ENCODE measurements around the gene DCAF10.

Gene DCAF10

DNA sequence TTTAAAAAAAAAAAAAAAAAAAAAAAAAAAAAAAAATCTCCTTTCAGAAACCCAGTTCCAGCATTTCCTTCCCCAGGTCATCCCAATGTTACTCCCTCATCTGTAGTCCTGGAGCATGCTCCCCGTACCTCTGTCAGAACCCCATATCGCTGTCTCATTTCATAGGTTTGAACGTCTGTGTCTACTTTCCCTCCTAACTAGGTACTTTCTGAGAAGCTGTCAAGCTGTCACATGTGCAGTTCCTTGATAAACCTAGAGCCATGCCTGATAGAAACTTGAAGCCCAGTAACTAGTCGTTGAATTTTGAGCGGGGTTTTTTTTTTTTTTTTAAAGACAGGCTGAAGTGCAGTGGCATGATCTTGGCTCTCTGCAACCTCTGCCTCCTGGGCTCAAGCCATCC lies 31.3 kb upstream of the DCAF10 start:
- no peak for DNase-seq (ENCODE audit: low read depth)
- Histone ChIP-seq H3K36me3 (ENCODE audit: control insufficient read depth, insufficient read depth, low read length, severe bottlenecking) (peaks cover 20% of the 10 kb centered on the region), H3K4me3 (ENCODE audit: low read length) (no peak overlapping the region)

DNA sequence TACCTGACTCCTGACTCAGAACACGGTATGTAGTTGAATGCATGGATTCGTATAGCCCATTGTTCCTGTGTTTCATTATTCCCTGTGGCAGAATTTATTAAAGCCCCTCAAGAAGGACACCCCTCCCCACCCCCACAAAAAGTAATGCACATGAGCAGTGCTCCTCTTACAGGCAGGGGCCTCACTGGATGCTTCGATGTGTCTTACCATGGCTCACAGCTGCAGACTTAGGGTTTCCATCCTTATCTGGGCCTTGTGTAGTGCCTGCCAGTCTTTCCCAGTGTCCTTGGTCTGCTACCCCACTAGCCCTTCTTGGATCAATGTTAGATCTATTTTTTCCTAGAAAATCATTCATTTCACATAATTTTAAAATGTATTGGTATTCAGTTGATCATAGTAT lies 30.6 kb upstream of the DCAF10 start:
- Histone ChIP-seq H3K36me3 (ENCODE audit: control insufficient read depth, insufficient read depth, low read length, severe bottlenecking) (peaks cover 20% of the 10 kb centered on the region), H3K9me3 (ENCODE audit: control insufficient read depth, low read length) (no peaks in the 10 kb centered on the region), H3K4me1 (ENCODE audit: control insufficient read depth, insufficient read depth, low read length) (peaks cover 11% of the 10 kb centered on the region), H3K27me3 (replicated peaks; ENCODE audit: control insufficient read depth, insufficient read depth, low read length) (no peaks in the 10 kb centered on the region), H3K4me3 (ENCODE audit: low read length) (no peak overlapping the region), H3K9ac (ENCODE audit: low read length) (no peak overlapping the region)
- no peak for DNase-seq (ENCODE audit: low read depth)

More for the DNA sequence above, 31.3 kb upstream of the DCAF10 start:
- Histone ChIP-seq H3K4me1 (ENCODE audit: control insufficient read depth, insufficient read depth, low read length) (peaks cover 4% of the 10 kb centered on the region), H3K27me3 (replicated peaks; ENCODE audit: control insufficient read depth, insufficient read depth, low read length) (no peaks in the 10 kb centered on the region), H3K9ac (ENCODE audit: low read length) (no peak overlapping the region), H3K9me3 (ENCODE audit: control insufficient read depth, low read length) (no peaks in the 10 kb centered on the region)

DNA sequence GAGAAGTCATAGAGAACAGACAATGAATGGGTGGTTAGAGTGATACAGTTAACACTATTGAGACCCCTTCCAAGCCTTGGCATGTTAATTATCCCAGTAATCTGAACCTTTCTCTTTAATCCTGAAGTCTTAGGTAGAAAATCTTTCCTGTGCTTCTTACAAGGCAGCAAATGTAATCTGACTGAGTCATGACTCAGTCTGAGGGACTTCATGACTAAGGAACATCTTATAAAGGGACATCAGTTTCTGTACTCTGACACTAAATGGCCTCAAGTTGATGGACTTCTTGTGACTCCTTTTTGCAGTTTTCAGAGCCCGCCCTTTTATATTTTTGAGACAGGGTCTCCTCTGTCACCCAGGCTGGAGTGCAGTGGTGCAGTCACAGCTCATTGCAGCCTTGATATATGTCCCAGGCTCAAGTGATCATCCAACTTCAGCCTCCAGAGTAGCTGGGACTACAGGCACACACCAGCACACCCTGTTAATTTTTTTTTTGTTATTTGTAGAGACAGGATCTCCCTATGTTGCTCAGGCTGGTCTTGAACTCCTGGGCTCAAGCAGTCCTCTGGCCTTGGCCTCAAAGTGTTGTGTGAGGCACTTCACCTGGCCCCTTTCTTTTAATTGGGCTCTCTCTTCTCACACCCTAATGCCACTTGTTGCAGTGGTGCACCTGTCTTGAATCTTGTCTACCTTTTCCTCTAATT lies 25.2 kb upstream of the DCAF10 start:
- H3K36me3 ChIP-seq (ENCODE audit: control insufficient read depth, insufficient read depth, low read length, severe bottlenecking), result peaks cover 53% of the 10 kb centered on the region
- no peak overlapping the region for H3K9ac ChIP-seq (ENCODE audit: low read length)
- H3K4me3 ChIP-seq (ENCODE audit: low read length), result no peak overlapping the region
- H3K9me3 ChIP-seq (ENCODE audit: control insufficient read depth, low read length), result no peaks in the 10 kb centered on the region
- H3K27me3 ChIP-seq (replicated peaks; ENCODE audit: control insufficient read depth, insufficient read depth, low read length), result no peaks in the 10 kb centered on the region
- DNase-seq (ENCODE audit: low read depth), result peak; percentile 6
- peaks cover 14% of the 10 kb centered on the region for H3K4me1 ChIP-seq (ENCODE audit: control insufficient read depth, insufficient read depth, low read length)

DNA sequence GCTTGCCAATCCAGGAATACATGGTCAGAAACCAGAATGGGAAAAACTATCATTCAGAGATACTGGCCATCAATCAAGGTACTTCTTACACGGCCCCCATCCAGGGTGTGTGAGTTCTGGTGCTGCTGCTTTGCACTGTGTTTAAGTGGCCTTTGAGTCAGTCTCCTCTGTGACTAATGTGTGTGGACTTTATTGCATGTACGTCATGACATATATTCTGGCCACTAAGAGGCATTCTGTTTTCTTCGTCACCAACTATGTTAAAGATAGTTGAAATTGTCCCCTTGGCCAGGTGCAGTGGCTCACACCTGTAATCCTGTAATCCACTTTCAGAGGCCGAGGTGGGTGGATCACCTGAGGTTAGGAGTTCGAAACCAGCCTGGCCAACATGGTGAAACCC lies 24.3 kb upstream of the DCAF10 start:
- peak; percentile 32 for DNase-seq (ENCODE audit: low read depth)
- no peak overlapping the region for H3K9ac ChIP-seq (ENCODE audit: low read length)
- H3K36me3 ChIP-seq (ENCODE audit: control insufficient read depth, insufficient read depth, low read length, severe bottlenecking), result peaks cover 55% of the 10 kb centered on the region
- no peaks in the 10 kb centered on the region for H3K27me3 ChIP-seq (replicated peaks; ENCODE audit: control insufficient read depth, insufficient read depth, low read length)
- H3K4me1 ChIP-seq (ENCODE audit: control insufficient read depth, insufficient read depth, low read length), result peaks cover 17% of the 10 kb centered on the region
- no peaks in the 10 kb centered on the region for H3K9me3 ChIP-seq (ENCODE audit: control insufficient read depth, low read length)
- H3K4me3 ChIP-seq (ENCODE audit: low read length), result no peak overlapping the region

DNA sequence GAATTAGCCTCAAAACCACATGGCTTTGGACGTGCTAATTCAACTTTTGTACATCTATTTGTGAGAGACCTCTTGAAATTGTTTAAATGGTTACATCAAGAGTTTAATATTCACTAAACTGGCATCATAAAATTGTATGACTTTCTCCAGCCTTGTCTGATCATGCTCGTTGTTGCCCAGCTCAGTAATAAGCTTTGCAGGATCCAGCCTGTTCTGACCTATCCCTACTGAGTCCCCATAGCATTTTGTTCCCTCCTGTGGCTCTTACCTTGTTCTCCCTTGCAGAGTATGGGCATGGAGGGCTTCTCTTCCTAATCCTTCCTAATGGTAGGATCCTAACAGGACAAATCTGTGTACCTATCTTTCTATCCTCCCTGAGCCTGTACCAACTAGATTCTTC lies 22.1 kb upstream of the DCAF10 start:
- no peak for DNase-seq (ENCODE audit: low read depth)
- Histone ChIP-seq H3K36me3 (ENCODE audit: control insufficient read depth, insufficient read depth, low read length, severe bottlenecking) (peaks cover 65% of the 10 kb centered on the region), H3K9me3 (ENCODE audit: control insufficient read depth, low read length) (no peaks in the 10 kb centered on the region), H3K4me1 (ENCODE audit: control insufficient read depth, insufficient read depth, low read length) (peaks cover 23% of the 10 kb centered on the region), H3K9ac (ENCODE audit: low read length) (no peak overlapping the region), H3K4me3 (ENCODE audit: low read length) (no peak overlapping the region), H3K27me3 (replicated peaks; ENCODE audit: control insufficient read depth, insufficient read depth, low read length) (no peaks in the 10 kb centered on the region)

DNA sequence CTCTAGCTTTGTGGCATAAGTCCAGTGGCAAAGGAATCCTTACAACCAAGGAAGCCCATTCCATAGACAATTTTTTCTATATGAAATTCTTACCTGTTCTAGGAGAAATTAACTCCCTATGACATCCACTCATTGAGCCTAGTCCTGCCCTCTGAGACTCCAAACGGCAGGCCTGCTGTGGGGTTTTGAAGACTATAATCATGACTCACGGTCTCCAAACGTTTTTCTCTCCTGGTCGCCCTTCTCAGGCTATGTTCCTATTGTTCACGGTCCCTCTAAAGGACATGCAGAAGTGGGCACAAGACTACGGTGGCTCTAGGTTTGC lies 16.3 kb upstream of the DCAF10 start:
- Histone ChIP-seq H3K36me3 (ENCODE audit: control insufficient read depth, insufficient read depth, low read length, severe bottlenecking) (peaks cover 40% of the 10 kb centered on the region), H3K4me3 (ENCODE audit: low read length) (peak overlapping the region; percentile 95), H3K9ac (ENCODE audit: low read length) (peak overlapping the region; percentile 95), H3K27me3 (replicated peaks; ENCODE audit: control insufficient read depth, insufficient read depth, low read length) (no peaks in the 10 kb centered on the region), H3K9me3 (ENCODE audit: control insufficient read depth, low read length) (no peaks in the 10 kb centered on the region), H3K4me1 (ENCODE audit: control insufficient read depth, insufficient read depth, low read length) (peaks cover 22% of the 10 kb centered on the region)
- peak; percentile 49 for DNase-seq (ENCODE audit: low read depth)

DNA sequence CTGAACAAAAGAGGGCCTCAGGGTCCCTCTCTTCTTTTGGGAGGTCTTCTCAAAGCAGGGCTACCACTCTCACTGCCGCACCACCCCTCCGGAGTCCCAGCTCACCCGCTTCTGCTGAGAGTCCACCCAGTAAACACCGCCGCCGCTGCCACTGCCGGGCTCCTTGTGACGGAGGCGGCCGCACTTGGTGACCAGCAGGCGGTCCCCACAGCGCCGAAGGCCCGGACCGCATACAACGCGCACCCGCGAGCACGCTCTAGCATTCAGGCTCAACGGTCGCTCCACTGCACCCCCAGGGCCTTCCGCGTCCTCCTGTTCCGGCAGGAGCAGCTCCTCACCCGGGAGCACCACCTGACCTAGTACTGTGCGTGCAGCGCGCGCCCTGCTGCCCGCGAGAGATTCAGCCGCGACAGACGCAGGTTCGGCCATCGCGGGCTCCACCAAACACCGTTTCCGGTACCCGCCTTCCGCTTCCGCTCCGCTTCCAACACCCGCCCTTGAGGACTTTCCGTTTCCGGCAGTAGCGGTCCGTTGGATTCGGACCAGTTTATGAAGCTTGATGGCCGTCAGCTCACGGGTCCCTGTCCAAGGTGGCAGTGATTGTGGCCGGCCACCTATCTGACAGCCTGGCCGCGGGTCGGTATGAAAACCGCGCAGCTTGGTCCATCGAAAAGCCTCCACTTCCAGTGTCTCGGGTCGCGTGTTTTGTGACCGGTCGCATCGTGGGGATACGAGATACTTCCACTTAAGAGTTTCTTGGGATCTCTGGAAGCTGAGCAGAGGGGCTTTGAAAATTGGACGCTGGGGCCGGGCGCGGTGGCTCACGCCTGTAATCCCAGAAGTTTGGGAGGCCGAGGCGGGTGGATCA lies 15.7 kb upstream of the DCAF10 start, which contains the start of gene EXOSC3:
TSS of gene EXOSC3 (minus strand) at position 449 of the 868 bp plus-strand sequence. CDS start at position 429, 20 bp downstream.
- DNase-seq (ENCODE audit: low read depth), result peak; percentile 97
- Histone ChIP-seq H3K36me3 (ENCODE audit: control insufficient read depth, insufficient read depth, low read length, severe bottlenecking) (peaks cover 34% of the 10 kb centered on the region), H3K4me3 (ENCODE audit: low read length) (peak within 1 kb of the TSS; percentile 95), H3K9me3 (ENCODE audit: control insufficient read depth, low read length) (no peaks in the 10 kb centered on the region), H3K4me1 (ENCODE audit: control insufficient read depth, insufficient read depth, low read length) (peaks cover 22% of the 10 kb centered on the region), H3K27me3 (replicated peaks; ENCODE audit: control insufficient read depth, insufficient read depth, low read length) (no peaks in the 10 kb centered on the region), H3K9ac (ENCODE audit: low read length) (peak within 1 kb of the TSS; percentile 95)

DNA sequence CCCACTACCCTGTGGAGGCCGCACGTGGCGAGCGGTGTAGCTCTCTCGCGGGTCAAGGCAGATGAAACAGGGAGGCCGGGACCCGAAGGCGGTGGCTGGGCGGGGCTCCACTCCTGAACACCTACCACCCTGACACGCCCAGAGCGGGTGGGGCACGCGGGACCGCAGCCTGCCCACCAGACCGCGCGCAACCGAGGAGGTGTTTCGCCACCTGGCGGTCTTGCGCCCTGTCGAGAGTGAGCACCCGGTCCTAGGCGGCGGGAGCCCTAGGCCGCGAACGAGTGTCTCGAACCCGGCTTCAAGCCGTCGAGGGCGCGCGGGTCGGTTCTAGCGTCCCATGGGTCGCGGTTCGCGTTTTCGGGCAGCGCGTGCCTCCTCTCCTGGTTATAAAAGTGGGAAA lies 13.5 kb upstream of the DCAF10 start:
- Histone ChIP-seq H3K27me3 (replicated peaks; ENCODE audit: control insufficient read depth, insufficient read depth, low read length) (no peaks in the 10 kb centered on the region), H3K4me1 (ENCODE audit: control insufficient read depth, insufficient read depth, low read length) (peaks cover 19% of the 10 kb centered on the region), H3K9me3 (ENCODE audit: control insufficient read depth, low read length) (no peaks in the 10 kb centered on the region), H3K9ac (ENCODE audit: low read length) (no peak overlapping the region), H3K36me3 (ENCODE audit: control insufficient read depth, insufficient read depth, low read length, severe bottlenecking) (peaks cover 23% of the 10 kb centered on the region), H3K4me3 (ENCODE audit: low read length) (no peak overlapping the region)
- no peak for DNase-seq (ENCODE audit: low read depth)

DNA sequence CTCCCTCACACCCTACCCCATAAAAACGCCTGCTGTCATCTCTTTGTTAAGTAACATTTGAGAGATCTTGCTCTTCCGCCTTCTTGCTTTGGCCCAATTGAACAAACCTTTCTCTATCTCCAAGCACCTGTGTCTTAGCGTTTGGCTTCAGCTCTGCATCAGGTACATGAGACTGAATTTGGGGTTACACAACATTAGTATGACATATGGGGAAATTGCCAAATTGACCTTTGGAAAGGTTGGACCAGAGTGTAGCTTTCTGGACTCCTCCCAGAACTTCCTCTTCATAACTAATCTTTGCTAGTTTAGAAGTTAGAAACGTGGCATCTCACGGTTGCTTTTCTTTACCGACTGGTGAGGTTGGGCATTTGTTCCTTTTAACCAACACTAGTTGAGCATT lies 12.3 kb upstream of the DCAF10 start:
- no peaks in the 10 kb centered on the region for H3K27me3 ChIP-seq (replicated peaks; ENCODE audit: control insufficient read depth, insufficient read depth, low read length)
- peaks cover 15% of the 10 kb centered on the region for H3K4me1 ChIP-seq (ENCODE audit: control insufficient read depth, insufficient read depth, low read length)
- no peak for DNase-seq (ENCODE audit: low read depth)
- H3K4me3 ChIP-seq (ENCODE audit: low read length), result no peak overlapping the region
- H3K9me3 ChIP-seq (ENCODE audit: control insufficient read depth, low read length), result no peaks in the 10 kb centered on the region
- peaks cover 10% of the 10 kb centered on the region for H3K36me3 ChIP-seq (ENCODE audit: control insufficient read depth, insufficient read depth, low read length, severe bottlenecking)
- H3K9ac ChIP-seq (ENCODE audit: low read length), result no peak overlapping the region

DNA sequence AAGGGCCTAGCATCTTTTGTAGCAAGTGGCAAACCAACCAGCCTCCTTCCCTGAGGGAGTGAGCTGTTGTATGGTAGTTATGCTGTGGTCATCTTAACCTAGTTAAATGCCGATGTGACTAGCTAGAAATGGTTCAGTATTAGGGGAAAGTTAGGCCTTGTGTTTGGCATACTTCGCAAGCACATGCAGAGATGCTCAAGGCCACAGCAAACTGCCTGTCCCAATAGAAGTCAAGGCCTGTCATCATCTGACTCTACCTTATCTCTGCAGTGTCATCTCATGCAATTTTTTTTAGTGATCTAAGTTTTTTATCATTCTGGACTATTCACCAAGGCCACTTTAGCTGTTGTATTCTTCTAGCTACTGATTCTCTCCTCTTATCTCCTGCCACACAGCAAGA lies 10.5 kb upstream of the DCAF10 start:
- no peaks in the 10 kb centered on the region for H3K27me3 ChIP-seq (replicated peaks; ENCODE audit: control insufficient read depth, insufficient read depth, low read length)
- no peak for DNase-seq (ENCODE audit: low read depth)
- H3K4me1 ChIP-seq (ENCODE audit: control insufficient read depth, insufficient read depth, low read length), result peaks cover 5% of the 10 kb centered on the region
- H3K36me3 ChIP-seq (ENCODE audit: control insufficient read depth, insufficient read depth, low read length, severe bottlenecking), result peaks cover 10% of the 10 kb centered on the region
- no peak overlapping the region for H3K4me3 ChIP-seq (ENCODE audit: low read length)
- no peak overlapping the region for H3K9ac ChIP-seq (ENCODE audit: low read length)
- H3K9me3 ChIP-seq (ENCODE audit: control insufficient read depth, low read length), result no peaks in the 10 kb centered on the region

DNA sequence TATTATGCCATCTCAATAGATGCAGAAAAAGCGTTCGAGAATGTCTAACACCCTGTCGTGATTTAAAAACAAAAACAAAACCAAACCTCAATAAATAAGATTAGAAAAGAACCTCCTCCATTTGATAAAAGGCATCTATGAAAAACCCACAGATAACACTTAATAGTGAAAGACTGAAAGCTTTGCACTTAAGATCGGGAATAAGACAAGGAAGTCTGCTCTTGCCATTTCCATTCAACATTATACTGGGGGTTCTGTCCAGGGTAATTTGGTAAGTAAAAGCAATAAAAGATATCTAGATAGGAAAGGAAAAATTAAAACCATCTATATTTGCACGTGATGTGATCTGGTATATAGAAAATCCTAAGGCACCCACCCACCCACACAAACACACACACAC lies 8.5 kb upstream of the DCAF10 start:
- H3K4me3 ChIP-seq (ENCODE audit: low read length), result no peak overlapping the region
- no peaks in the 10 kb centered on the region for H3K9me3 ChIP-seq (ENCODE audit: control insufficient read depth, low read length)
- H3K9ac ChIP-seq (ENCODE audit: low read length), result no peak overlapping the region
- no peaks in the 10 kb centered on the region for H3K4me1 ChIP-seq (ENCODE audit: control insufficient read depth, insufficient read depth, low read length)
- H3K36me3 ChIP-seq (ENCODE audit: control insufficient read depth, insufficient read depth, low read length, severe bottlenecking), result peaks cover 10% of the 10 kb centered on the region
- no peak for DNase-seq (ENCODE audit: low read depth)
- no peaks in the 10 kb centered on the region for H3K27me3 ChIP-seq (replicated peaks; ENCODE audit: control insufficient read depth, insufficient read depth, low read length)
